GM21529 (cell line): ENCODE results near the gene DOLK.

Source experiments
- ATAC-seq: cut with Tn5 transposase; IDR thresholded peaks from one replicate; pipeline ENCODE4 v1.9.1; 2021; ENCODE audit not compliant: unreplicated experiment

The DOLK gene

GRCh38 chr9:128909859-128910258 lies 37.5 kb downstream of the DOLK start:
- ATAC-seq = no peak

GRCh38 chr9:128908372-128908771 lies 39.0 kb downstream of the DOLK start:
- no peak for ATAC-seq

GRCh38 chr9:128906741-128907140 lies 40.7 kb downstream of the DOLK start:
- no peak for ATAC-seq

- no peak for ATAC-seq
Observed at GRCh38 chr9:128905964-128906363, 41.4 kb downstream of the DOLK start.

- no peak for ATAC-seq
Observed at GRCh38 chr9:128903871-128904620, 43.4 kb downstream of the DOLK start.

GRCh38 chr9:128903079-128903461 lies 44.3 kb downstream of the DOLK start:
- no peak for ATAC-seq

- peak; percentile 90 for ATAC-seq
Observed at GRCh38 chr9:128902351-128903078, 44.9 kb downstream of the DOLK start.

GRCh38 chr9:128901822-128902221 lies 45.6 kb downstream of the DOLK start:
- ATAC-seq = no peak

- ATAC-seq = no peak
Observed at GRCh38 chr9:128901379-128901778, 46.0 kb downstream of the DOLK start.

- ATAC-seq = no peak
Observed at GRCh38 chr9:128899566-128900322, 47.7 kb downstream of the DOLK start.

- no peak for ATAC-seq
Observed at GRCh38 chr9:128898845-128899565, 48.4 kb downstream of the DOLK start.

- no peak for ATAC-seq
Observed at GRCh38 chr9:128898382-128898781, 49.0 kb downstream of the DOLK start.

- ATAC-seq = no peak
Observed at GRCh38 chr9:128895556-128895955, 51.8 kb downstream of the DOLK start.
